EH (cell line): ENCODE measurements around the gene ARHGEF17.

Experiments
- DNase-seq: peaks from one replicate; pipeline ENCODE4 v3.0.0-alpha.2; 2015; ENCODE audit warnings: low read depth

ARHGEF17 gene

GRCh38 chr11:73355109-73355508, 47.0 kb downstream of the ARHGEF17 start:
- no peak for DNase-seq

GRCh38 chr11:73356979-73357860, 49.1 kb downstream of the ARHGEF17 start:
- DNase-seq, result no peak

GRCh38 chr11:73358071-73358470, 50.0 kb downstream of the ARHGEF17 start:
- peak; percentile 35 for DNase-seq

- DNase-seq, result no peak
Measured at GRCh38 chr11:73359341-73359740, 51.3 kb downstream of the ARHGEF17 start.

- DNase-seq, result peak; percentile 37
Measured at GRCh38 chr11:73359930-73360742, 52.1 kb downstream of the ARHGEF17 start.

- no peak for DNase-seq
Measured at GRCh38 chr11:73360743-73361369, 52.8 kb downstream of the ARHGEF17 start.

GRCh38 chr11:73361953-73362776, 54.1 kb downstream of the ARHGEF17 start:
- no peak for DNase-seq

GRCh38 chr11:73363147-73363546, 55.1 kb downstream of the ARHGEF17 start:
- DNase-seq, result no peak

- no peak for DNase-seq
Measured at GRCh38 chr11:73365352-73366264, 57.5 kb downstream of the ARHGEF17 start.

GRCh38 chr11:73366265-73366610, 58.2 kb downstream of the ARHGEF17 start:
- DNase-seq, result no peak

GRCh38 chr11:73366953-73367352, 58.9 kb downstream of the ARHGEF17 start:
- DNase-seq, result no peak

GRCh38 chr11:73367482-73368024, 59.5 kb downstream of the ARHGEF17 start:
- no peak for DNase-seq

GRCh38 chr11:73372375-73372993, 64.4 kb downstream of the ARHGEF17 start:
- DNase-seq, result peak; percentile 65

GRCh38 chr11:73374151-73374550, 66.1 kb downstream of the ARHGEF17 start:
- peak; percentile 43 for DNase-seq

GRCh38 chr11:73375830-73376159, 67.7 kb downstream of the ARHGEF17 start:
- DNase-seq, result no peak

- peak; percentile 91 for DNase-seq
Measured at GRCh38 chr11:73376160-73376802, 68.2 kb downstream of the ARHGEF17 start, which contains the start of gene RELT. Gene RELT (plus strand): TSS chr11:73376399. CDS start chr11:73389137, 12,738 bp downstream.

- DNase-seq, result peak; percentile 83
Measured at GRCh38 chr11:73376803-73377629, 68.9 kb downstream of the ARHGEF17 start.

GRCh38 chr11:73379189-73379880, 71.3 kb downstream of the ARHGEF17 start:
- no peak for DNase-seq
